GM15510 (cell line): ENCODE results near the gene HCST.
A peak's percentile ranks its signal among the peaks of the same experiment; 100 is the strongest.

Experiments
- POLR2A ChIP-seq: IDR thresholded peaks from 3 replicates; pipeline ENCODE4 v1.6.1; 2011; ENCODE audit warnings: borderline replicate concordance; ENCODE audit not compliant: insufficient read length; ENCODE audit errors: extremely low read depth

Gene HCST

DNA sequence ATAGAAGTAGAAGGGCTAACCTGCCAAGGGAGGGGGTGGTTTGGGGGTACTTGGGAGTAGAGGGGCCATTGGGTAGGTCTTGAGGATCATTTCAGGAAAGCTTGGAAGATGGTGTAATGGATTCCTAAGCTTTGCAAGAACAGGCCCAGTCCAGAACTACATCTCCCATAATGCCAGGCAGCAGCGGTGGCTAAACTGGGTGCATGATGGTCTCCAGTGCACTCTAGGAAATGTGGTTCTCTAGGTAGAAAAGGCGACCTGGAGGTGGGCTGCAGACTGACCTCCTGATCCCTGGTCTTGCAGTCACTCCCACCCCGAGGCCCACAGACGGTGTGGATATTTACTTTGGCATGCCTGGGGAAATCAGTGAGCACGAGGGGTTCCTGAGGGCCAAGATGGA, 30.1 kb upstream of the HCST start:
- no peak for TF ChIP-seq POLR2A

DNA sequence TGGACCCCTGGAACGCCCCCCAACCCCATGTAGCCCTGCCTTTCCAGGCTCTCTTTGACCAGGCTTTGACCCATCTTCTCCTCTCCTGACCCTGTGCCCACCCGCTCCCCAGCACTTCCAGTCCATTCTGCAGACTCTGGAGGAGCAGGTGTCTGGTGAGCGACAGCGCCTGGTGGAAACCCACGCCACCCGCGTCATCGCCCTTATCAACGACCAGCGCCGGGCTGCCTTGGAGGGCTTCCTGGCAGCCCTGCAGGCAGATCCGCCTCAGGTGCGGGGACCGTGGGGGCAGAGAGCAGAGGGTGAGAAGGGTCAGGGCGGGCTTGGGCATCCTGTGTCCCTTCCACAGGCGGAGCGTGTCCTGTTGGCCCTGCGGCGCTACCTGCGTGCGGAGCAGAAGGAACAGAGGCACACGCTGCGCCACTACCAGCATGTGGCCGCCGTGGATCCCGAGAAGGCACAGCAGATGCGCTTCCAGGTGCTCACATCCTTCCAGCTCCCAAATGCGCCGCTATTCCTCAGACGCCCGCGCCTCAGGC, 27.9 kb upstream of the HCST start:
- TF ChIP-seq POLR2A: no peak

DNA sequence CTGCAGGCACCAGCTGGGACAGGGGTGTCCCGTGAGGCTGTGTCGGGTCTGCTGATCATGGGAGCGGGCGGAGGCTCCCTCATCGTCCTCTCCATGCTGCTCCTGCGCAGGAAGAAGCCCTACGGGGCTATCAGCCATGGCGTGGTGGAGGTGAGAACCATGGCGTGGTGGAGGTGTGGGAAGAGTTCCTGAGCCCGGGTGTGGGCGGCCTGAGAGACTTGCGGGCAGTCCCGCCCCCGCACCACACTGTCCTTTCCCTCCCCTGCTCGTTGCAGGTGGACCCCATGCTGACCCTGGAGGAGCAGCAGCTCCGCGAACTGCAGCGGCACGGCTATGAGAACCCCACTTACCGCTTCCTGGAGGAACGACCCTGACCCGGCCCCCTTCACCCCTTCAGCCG, 23.3 kb upstream of the HCST start:
- no peak for TF ChIP-seq POLR2A

DNA sequence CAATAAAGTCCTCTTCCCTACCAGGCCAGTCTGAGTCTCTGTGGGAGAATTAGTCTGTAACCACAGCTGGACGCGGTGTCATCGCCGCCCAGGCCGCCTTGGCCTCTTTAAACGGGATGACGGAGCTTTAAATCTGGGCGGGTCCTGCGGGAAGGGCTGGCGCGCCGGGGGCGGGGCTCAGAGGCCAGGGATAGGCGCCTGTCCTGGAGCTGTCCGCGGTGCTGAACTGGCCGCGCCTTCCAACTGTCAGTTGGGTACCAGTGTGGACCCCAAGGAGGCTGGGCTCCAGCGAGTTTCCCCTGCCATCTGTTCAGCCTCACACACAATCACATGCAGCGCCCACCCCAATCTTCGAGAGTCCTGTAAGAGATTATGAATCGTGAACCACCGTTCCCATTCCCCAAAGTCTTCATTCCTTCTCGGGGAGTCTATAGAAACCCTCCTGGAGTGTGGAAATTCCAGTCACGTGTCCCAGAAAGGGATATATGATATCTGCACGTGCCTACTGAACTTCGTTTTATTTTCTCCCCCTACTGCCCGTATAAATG, 22.5 kb upstream of the HCST start:
- no peak for TF ChIP-seq POLR2A

DNA sequence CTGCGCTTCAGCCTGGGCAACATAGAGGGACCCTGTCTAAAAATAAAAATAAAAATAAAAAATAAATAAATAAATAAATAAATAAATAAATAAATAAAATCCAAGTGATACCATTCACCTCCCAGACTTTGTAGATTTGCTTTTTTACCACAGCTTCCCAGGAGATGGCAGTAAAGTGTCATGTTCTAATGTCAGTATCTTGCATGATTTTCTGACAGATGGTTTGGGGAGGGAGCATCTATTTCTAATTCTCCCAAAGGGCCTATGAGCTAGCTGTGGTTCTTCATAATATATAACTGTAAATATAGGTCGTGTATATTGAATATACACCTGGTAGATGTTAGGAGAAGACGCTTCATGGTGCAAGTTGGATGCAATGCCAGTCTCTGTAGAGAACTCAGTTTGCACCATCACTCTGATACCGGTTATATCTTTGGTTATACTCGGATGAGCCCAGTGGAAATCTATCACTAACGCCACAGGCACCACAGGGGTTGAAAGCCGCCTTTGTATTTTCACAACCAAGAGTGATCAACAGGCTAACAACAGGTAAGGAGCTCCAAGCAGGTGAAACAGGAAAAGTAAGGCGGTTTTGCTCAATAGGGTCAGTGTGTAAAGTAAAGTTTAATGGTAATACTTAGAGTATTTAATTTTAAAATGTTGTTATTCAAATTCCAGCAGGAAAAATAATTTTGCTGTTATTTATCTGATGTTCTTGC, 20.1 kb upstream of the HCST start:
- no peak for TF ChIP-seq POLR2A

DNA sequence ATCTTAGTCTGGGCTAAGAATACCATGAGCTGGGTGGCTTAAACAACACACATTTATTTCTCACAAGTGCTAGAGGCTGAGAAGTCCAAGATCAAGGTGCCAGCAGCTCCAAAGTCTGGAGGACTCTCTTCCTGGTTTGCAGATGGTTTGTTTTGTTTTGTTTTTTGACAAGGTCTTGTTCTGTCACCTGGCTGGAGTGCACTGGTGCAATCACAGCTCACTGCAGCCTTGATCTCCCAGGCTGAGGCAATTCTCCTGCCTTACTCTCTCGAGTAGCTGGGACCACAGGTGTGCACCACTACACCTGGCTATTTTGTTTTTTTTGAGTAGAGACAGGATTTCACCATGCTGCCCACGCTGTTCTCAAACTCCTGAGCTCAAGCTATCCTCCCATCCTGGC, 18.4 kb upstream of the HCST start:
- no peak for TF ChIP-seq POLR2A

DNA sequence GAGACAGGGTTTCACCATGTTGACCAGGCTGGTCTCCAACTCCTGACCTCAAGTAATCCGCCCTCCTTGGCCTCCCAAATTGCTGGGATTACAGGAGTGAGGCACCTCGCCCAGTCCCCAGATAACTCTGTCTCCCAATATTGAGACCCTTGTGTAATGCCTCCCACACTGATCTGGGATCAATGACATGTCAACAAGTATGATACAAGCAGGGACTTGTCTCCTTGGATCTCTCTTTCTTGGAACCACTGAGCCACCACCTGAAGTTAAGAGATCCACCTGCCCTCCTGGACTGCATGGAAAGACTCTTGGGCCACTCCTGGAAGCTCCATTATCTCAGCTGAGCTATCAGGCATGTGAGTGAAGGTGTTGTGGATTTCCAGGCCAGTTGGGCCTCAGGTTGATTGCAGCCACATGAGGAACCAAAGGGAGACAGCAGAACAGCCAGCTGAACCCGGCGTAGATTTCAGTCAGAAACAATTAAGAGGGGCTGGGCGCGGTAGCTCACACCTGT, 17.0 kb upstream of the HCST start:
- no peak for TF ChIP-seq POLR2A

DNA sequence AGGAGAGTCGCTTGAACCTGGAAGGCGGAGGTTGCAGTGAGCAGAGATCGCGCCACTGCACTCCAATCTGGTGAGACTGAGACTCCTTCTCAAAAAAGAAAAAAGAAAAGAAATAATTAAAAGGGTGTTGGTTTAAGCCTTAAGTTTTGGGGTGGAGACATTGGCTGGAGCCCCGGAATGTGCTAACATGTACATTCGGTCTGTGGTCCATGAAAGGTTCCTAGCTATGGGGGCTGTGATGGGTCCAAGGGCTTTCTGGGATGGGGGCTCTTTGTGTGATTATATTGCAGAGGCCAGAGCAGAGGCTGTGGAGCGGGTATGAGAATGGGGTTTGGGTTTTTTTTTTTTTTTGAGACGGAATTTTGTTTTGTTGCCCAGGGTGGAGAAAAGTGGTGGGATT, 16.4 kb upstream of the HCST start:
- peak; percentile 22 for TF ChIP-seq POLR2A

DNA sequence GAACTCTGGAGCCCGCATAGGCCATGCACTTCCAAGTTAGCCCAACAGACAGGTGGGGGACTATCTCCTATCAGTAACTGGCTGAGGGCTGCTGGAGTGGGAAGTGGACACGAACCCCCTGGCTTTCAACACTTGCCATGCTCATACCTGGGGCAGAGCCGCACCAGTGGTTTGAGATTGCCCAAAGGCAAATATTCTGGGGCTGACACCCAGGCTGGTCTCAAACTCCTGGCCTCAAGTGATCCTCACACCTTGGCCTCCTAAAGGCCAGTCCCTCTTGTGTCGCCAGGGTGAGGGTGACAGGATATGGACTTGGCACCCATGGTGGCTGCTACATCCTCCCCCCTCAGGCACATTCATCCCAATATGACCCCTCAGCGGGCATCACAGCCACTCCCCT, 15.1 kb upstream of the HCST start:
- peak; percentile 23 for TF ChIP-seq POLR2A

DNA sequence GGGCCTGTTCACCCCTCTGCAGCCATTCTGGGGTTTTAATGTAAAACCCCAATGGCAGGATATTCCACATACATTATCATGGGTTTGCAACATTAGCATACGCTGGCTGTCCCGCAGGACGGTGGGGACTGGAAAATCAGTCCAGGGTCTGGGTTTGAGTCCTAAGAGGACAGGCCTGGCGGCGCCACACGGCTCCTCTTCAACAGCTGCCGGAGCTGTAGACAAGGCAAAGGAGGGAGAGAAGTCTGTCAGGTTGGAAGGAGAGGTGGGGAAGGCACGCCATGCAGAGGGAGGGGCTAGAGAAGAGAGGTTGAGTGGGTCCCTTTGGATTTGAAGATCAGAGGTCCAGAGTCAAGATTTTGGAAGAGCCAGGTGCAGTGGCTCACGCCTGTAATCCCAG, 13.9 kb upstream of the HCST start:
- TF ChIP-seq POLR2A: no peak

DNA sequence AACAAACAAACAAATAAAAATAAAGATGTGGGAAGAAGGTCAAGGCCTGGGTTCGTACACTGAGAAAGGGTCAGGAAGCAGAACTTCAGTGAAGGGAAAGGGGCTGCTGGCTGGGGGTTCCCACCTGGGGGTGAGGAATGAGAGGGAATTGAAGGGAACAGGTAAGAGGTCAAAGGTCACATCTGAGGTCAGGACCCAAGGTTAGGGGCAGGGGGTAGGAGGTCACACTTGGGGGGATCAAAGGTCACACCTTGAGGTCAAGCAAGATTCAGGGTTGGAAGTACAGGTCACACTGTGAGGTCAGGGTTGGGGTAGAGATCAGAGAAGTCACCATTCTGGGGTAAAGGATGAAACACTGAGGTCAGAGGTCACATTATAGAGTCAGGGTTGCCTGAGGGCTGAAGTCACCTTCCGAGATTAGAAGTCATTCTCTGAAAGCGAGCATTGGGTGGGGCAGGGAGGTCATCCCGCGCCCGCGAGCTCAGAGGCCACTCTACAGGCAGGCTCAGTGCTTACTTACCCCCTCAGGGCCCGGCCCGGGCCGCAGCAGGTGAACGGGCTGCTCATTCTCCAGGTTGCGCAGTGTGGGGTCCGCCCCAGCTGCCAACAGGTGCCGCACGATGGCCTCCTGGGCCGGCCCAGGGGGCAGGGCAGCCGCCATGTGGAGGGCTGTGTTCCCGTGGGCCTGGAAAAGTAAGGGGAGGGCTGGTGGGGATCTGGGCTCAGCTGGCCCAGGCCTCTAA, 12.8 kb upstream of the HCST start:
- TF ChIP-seq POLR2A: no peak

DNA sequence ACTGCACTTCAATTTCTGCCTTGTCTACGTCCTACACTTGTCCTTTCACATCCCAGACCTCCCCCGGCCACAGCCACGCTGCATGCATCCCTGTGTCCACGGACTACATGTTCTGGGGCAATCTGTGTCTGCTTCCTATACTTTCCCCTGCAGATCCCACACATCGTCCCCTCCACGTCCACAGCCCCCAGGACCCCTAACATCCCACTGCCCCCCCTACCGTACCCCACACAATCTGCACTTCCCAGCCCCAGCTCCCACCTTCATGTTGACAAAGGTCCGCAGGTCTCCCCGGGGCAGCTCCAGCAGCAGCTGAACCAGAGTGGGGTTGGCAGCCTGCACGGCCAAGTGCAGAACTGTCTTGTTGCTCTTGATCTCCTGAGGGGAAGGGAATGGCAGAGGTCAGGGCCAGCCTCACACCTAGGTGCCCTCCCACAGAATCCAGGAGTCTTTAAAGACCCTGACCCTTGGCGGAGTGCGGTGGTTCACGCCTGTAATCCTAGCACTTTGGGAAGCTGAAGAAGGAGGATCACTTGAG, 12.1 kb upstream of the HCST start:
- no peak for TF ChIP-seq POLR2A

DNA sequence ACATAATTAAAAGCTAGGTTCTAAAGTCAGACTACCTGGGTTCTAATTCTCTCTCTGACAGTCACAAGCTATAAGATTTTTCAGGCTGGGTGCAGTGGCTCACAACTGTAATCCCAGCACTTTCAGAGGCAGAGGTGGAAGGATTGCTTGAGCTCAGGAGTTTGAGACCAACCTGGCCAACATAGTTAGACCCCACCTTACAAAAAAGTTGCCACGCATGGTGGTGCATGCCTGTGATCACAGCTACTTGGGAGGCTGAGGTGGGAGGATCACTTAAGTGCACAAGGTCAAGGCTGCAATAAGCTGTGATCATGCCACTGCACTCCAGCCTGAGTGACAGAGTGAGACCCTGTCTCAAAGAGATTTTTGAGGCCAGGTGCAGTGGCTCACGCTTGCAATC, 8.0 kb upstream of the HCST start:
- no peak for TF ChIP-seq POLR2A

DNA sequence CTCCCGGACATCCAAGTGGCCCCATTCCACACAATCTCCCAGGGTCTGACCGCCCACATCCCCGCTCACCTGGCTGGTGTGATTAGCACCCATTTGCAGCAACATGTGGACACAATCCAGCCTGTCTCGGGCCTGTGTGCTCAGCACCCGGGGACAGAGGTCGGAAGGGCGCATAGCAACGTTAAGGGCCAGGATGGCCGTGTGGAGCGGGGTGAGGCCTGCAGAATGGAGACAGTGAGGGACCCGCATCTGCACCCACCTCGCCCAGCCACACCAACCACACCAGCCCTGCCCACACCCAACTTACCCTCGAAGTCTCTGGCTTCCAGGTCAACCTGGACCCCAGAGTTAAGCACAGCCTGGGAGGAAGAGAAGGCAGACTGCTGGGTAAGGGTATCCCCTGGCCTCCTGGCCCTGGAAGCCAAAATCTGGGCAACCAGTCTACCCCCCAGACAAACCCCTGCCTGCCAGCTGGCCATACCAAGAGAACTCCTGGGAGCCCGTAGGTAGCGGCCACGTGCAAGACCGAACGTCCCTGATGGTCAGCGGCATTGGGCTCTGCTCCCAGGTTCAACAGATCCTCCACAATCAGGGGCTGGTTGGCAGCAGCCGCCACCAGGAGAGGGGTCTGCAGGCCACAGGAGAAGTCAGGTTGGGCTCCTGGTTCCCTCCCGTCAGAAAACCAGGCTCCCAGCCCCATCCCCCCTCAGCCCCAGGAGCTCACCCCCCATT, 6.3 kb upstream of the HCST start:
- TF ChIP-seq POLR2A: no peak

DNA sequence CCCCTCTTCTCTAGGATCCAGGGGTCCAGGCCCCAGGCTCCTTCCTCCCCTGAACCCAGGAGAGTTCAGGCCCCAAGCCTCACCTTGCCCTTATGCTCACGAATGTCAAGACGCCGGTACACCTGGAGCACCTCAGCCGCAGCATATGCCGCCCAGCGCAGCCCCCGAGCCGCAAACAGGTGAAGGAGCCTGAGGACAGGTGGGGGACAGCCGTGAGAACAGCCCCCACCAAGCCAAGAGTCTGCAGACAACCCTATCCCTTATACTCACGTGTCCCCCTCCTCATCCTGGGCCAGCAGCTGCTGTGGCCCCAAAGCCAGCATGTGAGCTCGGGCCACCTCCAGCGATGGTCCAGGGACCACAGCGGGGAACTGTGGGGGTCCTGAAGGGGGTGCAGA, 5.7 kb upstream of the HCST start:
- TF ChIP-seq POLR2A: no peak
